Liver (tissue), 3 donors: ENCODE results near the gene FNTB.

Experiments
- CTCF ChIP-seq: fragments of 150-350 bp; IDR thresholded peaks from 2 replicates; pipeline ENCODE4 v1.5.1; 2017; ENCODE audit warnings: improper control_type of control experiment, low read depth, low read length; ENCODE audit not compliant: missing input control
- TAF1 ChIP-seq: conservative IDR thresholded peaks from 2 replicates; pipeline ENCODE4 v1.6.1; 2016; ENCODE audit warnings: antibody characterized with exemption, mild to moderate bottlenecking
- YY1 ChIP-seq: IDR thresholded peaks from 2 replicates; pipeline ENCODE4 v1.6.1; 2016; ENCODE audit warnings: antibody characterized with exemption, mild to moderate bottlenecking
- TF ChIP-seq, protein P1 (sequence below): IDR thresholded peaks from 2 replicates; pipeline ENCODE4 v1.6.1; 2016; ENCODE audit warnings: antibody characterized with exemption, mild to moderate bottlenecking
- donor health status: healthy.
- donor health status: healthy.

- no peak for TF ChIP-seq TAF1
- no peak for TF ChIP-seq CTCF
- no peak for TF ChIP-seq YY1
- TF ChIP-seq, protein P1, sequence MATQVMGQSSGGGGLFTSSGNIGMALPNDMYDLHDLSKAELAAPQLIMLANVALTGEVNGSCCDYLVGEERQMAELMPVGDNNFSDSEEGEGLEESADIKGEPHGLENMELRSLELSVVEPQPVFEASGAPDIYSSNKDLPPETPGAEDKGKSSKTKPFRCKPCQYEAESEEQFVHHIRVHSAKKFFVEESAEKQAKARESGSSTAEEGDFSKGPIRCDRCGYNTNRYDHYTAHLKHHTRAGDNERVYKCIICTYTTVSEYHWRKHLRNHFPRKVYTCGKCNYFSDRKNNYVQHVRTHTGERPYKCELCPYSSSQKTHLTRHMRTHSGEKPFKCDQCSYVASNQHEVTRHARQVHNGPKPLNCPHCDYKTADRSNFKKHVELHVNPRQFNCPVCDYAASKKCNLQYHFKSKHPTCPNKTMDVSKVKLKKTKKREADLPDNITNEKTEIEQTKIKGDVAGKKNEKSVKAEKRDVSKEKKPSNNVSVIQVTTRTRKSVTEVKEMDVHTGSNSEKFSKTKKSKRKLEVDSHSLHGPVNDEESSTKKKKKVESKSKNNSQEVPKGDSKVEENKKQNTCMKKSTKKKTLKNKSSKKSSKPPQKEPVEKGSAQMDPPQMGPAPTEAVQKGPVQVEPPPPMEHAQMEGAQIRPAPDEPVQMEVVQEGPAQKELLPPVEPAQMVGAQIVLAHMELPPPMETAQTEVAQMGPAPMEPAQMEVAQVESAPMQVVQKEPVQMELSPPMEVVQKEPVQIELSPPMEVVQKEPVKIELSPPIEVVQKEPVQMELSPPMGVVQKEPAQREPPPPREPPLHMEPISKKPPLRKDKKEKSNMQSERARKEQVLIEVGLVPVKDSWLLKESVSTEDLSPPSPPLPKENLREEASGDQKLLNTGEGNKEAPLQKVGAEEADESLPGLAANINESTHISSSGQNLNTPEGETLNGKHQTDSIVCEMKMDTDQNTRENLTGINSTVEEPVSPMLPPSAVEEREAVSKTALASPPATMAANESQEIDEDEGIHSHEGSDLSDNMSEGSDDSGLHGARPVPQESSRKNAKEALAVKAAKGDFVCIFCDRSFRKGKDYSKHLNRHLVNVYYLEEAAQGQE = no peak
These were observed 14.3 kb downstream of the FNTB start for GRCh38 chr14:65000898-65001591.
